Measurements from ENCODE around the gene CHRNA7.
A peak's percentile ranks its signal among the peaks of the same experiment; 100 is the strongest.
"Not testable (repeated sequence)": the region's sequence is repeated elsewhere in the genome, so short reads cannot be mapped to it uniquely, and the experiment has no call there.

CHRNA7 gene

DNA sequence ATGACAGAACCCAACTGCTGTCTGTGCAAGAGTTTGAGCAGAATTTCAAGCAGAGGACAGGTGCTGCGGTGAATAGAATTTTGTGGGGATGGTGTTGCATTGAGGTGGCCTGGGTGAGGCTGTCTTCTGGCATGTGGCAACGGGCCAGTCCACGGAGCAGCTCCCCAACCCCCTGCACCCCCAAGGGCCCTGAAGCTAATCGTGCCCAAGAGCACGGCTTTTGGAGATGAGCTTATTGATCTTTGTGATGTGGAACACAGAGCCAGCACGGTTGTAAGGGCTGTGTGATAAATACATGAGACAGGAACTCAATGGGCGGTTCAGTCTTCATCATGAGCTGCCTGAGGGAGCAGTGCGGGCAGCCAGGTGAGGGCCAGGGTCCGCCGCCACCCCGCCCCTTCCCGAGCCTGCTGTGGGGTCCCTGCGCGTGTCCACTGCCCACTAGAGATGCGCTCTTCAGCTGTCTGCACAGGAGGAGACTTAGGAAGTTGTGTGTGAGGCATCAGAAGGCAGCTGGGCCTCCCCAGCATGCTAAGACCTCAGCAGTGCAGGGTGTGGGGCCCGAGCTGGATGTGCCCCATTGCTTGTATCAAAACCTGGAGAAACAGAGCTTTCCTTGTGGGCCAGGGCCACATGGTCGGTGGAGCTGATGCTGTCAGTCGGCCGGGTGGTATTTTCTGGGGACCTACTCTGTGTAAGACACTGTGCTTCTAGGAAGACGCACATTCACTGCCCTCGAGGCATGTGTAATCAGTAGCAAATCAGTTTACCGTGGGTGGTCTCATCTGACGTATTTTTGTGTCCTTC, 90.5 kb downstream of the CHRNA7 start:
- no peak for ATAC-seq
- no peak for DNase-seq

DNA sequence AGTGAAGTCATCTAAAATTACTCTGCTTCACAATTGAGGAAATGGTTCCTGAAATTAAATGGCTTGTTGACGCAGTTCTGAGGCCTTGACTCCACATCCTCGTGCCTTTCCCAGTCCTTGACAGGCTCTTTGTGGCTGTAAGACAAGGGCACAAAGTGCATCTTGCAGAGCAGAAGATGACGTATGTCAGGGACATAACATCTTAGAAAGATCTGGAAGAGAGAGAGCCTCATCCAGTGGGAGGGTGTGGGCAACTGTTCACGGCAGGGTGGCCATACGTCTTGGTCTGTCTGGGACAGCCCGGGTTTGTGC, 91.0 kb downstream of the CHRNA7 start:
- no peak for DNase-seq
- no peak for ATAC-seq

DNA sequence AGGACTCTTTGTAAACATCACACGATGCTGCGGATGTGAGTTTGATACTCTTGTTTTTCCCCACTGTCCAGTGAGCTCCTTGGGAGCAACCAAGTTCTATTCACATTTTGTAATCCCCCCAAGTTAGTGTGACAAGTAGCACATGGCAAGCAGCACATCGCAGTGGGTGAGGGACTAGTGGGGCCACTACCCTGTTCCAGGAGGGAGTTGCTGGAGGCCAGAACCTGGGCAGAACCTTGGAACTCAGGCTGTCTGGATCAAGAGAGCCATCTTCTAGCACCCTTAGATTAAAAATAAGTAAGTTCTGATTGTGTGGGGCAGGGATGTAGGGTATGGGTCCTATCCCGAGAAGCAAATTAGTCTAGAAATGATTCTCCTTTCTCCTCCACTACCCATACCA, 91.7 kb downstream of the CHRNA7 start:
- no peak for ATAC-seq
- DNase-seq, result no peak

DNA sequence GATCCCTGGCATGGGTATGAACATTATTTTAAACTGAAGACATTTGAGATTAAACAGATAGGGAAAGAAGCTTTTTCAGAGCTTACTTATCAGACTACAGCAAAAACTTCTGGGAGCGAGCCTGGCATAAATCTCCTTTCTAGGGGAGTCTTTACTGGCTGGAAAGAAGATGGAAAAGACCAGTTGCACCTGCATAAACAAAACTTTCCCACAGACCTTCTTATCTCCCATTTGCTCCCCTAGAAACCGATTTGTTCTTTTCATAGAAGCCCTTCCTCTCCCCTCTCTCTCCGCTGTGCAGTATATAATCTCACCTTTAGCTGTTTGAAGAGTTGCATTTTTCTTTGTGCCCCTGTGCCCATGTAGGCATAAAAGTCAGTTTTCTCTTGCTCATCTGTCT, 93.2 kb downstream of the CHRNA7 start:
- ATAC-seq, result no peak
- no peak for DNase-seq

DNA sequence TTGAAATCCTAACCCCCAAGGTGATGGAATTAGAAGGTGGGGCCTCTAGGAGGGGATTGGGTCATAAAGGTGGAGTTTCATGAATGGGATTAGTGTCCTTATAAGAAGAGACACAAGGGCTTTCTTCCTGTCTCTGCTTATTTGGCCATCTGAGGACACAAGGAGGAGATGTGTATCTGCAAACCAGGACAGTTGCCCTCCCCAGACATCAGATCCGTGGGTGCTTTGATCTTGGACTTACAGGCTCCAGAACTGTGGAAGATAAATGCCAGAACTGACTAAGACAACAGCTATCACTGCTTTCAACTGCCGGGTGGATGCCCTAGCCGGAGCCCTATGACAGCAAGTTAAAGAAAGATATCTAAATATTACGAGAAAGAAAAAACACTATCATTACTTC, 94.4 kb downstream of the CHRNA7 start:
- no peak for ATAC-seq
- no peak for DNase-seq

DNA sequence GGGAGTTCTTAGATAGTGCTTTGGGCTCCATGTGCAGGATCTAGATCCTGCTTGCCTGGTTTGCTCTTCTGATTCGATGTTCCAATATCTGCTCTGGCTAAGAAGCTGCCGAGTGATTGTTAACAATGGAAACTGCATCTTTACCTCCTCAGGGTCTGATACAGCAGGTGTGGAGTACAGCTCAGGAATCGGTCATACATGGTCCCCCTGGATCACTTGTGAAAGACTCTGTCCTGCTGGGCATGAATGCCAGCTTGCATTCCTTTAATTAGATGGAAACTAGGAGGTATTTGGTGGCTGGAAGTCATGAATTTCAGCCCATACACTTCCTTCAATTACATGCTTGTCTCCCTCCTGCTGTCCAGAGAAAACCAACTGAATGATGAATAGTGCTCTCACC, 95.3 kb downstream of the CHRNA7 start:
- DNase-seq (no peak), ATAC-seq (no peak)

DNA sequence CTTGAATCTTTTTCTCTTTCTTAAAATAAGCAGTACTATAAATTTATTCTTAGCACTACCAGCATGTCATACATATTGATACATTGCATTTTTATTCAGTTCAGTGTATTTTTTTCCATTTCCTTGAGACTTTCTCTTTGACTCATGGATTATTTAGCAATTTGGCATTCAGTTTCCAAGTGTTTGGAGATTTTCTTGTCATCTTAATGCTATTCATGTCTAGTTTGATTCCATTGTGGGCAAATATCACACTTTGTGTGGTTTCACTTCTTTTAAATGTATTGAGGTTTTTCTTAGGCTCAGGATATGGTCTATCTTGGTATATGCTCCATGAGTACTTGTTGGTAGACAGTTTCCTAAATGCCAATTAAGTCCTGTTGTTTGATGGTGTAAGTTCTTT, 99.5 kb downstream of the CHRNA7 start:
- no peak for ATAC-seq
- no peak for DNase-seq

DNA sequence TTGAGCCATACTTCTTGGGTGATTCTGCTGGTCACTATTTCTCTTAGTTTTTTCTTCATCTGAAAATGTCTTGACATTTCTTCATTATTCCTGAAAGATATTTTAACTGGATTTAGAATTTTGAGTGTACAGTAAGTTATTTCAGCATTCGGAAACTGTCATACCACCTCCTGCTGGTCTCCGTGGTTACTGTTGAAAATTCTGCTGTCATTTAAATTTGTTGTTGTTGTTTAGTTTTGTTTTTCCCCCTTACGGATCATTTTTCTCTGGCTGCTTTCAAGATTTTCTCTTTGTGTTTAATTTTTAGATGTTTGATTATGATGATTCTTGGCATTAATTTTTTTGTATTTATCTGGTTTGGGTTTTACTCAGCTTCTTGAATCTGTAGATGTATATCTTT, 100.5 kb downstream of the CHRNA7 start:
- ATAC-seq, result no peak
- no peak for DNase-seq

DNA sequence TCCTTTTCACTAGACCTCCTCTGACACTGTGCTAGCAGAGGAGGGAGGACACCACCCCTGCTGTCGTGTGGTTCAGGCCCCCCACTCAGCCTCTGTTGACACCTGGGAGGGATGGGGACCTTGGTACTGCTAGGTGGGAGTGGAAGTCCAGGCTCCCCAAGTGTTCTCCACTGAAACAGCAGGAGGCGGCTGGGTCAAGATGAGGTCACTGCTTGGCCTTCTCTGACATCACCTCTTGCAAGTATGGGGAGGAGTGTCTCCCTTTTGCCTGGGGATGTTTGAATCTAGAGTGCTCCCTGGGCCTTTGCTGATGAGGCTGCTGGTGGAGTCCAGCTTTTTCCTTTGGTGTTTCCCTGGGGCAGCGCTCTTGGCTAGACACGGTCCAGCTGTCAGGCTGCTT, 101.5 kb downstream of the CHRNA7 start:
- DNase-seq (no peak), ATAC-seq (no peak)

DNA sequence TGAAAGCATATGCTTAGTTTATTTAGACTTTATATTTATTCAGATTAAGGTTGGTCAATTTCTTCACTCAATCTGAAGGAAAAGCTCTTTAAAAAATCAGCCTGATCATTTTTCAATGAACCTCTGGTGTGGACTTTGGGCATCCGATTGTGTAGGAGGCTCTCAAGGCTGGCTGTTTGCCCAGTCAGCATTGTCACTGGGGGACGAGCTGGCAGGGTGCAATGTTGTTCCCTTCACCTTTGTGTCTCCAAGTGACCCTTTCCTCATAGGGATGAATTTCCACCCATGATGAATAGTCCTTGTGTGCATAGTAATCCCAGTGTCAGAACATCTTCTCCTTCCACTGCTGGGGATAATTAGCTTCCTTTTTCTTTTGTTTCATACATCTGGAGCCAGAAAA, 102.5 kb downstream of the CHRNA7 start:
- no peak for DNase-seq
- ATAC-seq, result no peak

DNA sequence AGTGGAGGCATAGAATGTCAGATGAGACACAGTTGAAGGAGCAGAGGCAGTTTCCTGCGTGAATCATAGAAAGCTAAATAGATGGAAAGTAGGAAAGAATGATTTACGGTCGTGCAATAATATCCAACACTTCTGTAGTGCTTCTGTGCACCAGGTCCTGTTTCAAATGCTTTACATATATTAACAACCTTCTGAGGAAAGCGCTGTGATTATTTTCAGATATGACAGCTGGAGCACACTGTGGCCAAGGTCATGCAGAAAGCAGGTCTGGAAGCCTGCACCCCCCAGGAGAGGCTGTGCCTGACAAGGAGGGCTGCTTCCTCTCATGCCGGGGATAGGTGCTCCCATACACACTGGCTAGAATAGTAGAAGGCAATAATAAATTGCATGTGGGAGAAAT, 104.5 kb downstream of the CHRNA7 start:
- no peak for ATAC-seq
- no peak for DNase-seq

DNA sequence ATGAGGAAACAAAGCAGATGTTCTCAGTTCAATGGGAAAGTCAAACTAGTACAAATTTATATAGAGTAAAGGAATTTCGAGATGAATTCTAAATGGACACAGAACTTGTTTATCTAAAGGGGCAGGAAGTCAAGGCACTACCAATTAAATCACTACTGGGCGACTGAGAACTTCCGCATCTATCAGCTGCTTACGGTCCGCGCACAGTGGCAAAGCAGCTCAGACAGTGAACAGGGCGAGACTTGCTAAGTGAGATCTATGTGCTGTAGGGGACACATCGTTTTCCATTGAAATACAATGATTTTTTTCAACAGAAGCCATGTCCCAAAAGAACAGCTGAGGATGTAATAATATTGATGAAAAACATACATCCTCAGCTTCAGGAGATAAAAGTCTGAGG, 105.0 kb downstream of the CHRNA7 start:
- no peak for ATAC-seq
- no peak for DNase-seq

DNA sequence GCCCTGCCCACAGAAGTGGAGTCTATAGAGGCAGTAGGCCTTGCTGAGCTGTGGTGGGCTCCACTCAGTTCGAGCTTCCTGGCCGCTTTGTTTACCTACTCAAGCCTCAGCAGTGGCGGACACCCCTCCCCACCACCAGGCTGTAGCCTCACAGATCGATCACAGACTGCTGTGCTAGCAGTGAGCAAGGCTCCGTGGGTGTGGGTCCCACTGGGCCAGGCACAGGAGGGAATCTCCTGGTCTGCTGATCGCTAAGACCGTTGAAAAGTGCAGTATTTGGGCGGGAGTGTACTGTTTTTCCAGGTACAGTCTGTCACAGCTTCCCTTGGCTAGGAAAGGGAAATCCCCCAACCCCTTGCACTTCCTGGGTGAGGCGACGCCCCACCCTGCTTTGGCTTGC, 115.2 kb downstream of the CHRNA7 start:
- ATAC-seq, DNase-seq: not testable (repeated sequence)

DNA sequence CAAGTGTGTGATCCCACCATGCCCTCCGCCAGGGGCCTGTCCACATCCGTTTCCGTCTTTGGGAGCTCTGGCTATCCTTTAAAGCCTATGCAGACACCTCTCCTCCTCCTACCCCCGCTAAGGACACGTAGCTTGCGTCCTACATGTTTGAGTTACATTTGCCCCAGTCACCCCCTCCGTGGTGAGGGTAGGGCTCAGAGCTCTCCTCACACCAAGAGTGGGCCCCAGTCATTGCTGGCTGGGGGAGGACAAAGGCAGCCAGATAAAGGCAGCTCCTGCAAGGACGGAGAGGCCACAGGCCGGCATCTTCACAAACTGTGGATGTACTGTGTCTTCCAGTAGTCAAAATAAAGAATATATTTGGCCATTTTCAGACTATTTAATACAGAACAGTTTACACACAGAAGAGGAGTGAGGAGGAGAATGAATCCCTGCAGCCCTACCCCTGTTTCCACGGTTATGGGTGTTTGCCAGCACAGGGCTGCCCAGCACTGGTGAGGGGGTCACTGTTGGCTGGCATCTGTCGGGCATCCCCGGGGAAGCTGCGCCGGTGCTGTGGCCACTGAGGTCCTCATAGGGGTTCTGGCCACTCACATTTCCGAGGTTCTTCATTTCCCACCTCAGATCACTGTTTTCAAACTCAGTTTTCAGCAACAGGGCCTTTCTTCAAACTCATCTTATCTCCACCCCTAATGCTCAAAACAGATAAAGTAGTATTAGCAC, 118.7 kb downstream of the CHRNA7 start:
- DNase-seq (no peak), ATAC-seq (no peak)

DNA sequence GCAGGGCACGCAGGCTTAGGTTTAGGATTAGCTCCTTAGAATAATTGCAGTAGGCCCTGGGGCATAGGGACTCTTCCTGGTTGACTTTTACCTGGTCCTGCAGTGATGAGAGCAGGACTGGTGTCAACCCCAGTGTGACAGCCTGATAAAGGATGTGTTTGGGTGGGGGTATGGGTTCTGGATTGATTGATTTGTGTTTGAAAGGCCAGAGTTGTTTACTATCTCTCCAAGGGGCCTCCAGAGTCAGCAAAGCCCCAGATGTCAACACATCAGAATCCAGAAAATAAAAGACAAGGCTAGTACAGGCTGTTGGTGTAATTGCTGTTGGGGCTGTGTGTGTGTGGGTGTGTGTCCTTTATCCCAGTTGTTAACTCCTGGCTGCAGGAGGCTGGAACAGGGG, 122.3 kb downstream of the CHRNA7 start:
- no peak for DNase-seq
- ATAC-seq, result no peak

DNA sequence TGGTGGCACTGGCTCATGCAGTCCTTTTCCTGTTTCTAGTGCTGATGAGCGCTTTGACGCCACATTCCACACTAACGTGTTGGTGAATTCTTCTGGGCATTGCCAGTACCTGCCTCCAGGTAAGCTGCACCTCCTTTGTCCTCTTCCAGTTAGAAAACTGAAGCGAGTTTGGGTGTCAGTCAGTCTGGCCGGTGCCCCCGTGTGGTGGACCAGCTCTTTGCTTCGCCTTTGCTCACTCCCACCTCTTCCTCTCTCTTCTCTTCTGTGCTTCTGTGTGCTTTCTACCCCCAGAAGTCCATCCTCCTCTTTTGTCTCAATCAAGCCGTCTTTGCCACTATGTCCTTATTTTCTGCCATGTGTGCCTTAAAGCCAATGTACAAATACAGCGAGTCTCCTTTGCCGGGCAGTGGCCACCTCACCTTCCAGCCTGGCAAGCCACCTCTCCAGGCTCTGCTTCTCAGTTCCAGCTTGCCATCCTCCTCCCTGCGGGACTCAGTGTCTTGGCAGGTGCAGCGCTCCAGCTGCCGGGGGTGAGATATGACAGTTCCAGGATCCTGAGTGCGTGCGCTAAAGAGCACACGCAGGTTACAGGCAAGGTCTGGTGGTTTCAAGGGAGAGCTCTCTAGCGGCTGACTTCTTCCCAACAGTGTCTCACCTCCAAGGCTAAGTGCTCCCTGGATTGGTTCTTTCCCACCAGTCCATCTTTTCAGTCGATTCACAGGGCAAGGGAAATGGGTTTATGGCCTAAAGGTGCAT, 123.7 kb downstream of the CHRNA7 start:
- not testable (repeated sequence) for ATAC-seq, DNase-seq

DNA sequence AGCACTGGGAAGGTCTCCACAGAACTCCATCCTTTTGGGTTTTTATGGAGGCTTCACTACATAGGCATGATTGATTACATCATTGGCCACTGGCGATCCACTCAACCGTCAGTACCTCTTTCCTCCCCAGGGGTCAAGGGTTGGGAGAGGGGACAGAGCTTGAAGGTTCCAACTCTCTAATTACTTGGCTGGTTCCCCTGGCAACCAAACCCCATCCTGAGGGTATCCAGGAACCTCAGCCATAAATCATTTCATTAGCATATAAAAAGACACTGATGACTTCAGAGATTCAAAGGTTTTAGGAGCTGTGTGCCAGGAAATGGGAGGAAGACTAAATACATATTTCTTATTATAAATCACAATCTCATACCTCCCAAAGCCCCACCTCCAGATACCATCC, 131.8 kb downstream of the CHRNA7 start:
- not testable (repeated sequence) for DNase-seq, ATAC-seq

DNA sequence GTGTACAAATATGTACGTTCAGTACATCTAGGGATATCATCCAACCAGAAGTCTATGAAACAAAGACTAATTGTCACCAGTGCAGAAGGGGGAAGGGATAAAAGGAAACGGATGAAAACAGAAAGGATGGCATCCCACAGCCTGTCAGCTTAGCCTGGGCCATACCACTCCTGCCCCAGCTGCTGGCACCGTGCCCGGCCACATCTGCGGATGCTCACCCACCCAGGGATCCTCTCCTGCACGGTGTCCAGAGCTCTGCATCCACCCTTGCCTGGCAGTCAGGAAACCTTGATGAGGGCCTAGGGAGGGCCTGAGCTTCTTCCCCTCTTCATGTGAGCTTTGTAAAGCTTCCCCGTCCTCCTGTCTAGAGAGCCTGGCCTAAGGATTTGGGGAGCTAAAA, 133.8 kb downstream of the CHRNA7 start:
- ATAC-seq, DNase-seq: not testable (repeated sequence)

DNA sequence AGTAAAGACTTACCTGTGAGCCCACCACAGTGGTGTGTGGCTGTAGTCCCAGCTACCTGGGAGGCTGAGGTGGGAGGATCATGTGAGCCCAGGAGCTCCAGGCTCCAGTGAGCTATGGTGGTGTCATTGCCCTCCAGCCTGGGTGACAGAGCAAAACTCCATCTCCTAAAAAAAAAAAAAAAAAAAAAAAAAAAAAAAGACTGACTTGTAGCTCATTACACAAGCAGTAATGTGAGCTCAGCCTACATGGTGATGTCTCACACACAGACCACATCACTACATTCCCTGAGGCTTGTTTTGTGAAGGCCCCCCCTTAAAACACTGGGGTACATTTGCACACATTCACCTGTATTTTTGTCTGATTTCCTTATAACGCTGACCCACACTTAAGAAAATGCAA, 134.4 kb downstream of the CHRNA7 start:
- not testable (repeated sequence) for ATAC-seq, DNase-seq

DNA sequence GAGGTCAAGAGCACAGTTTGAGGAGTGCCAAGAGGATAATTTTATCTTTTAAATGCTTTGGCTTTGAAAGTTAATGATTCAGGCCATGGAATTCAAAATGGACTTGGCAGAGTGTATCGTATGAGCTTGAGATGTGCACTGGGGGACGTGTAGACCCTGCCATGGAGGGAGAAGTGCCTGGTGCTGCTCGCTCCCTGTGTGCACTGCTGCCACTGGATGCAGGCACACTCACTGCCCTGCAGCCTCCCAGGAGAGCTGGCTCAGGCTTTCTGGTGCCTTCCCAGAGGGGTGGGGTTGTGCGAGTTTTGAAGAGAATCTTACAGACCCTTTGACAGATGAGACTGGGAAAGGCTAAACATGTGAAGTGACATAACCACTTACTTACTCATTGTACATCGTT, 135.5 kb downstream of the CHRNA7 start:
- DNase-seq, ATAC-seq: not testable (repeated sequence)

DNA sequence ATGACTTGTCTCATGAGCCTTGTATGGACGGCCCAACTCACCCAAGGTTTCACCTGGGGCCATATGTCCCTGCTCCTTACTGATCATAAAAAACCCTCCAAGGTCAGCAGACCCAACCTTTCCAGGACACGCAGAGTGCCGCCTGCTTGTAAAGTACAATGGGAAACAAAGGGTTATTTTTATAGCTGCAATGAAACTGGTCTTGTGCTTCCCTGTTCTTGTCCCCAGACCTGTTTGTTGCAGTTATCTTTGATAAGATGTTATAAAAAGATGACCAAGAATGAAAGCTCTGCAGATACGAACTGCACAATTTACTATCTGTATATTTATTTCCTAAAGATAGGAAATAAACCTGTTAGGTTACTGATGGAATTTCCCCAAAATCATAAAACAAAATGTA, 136.0 kb downstream of the CHRNA7 start:
- ATAC-seq, DNase-seq: not testable (repeated sequence)

DNA sequence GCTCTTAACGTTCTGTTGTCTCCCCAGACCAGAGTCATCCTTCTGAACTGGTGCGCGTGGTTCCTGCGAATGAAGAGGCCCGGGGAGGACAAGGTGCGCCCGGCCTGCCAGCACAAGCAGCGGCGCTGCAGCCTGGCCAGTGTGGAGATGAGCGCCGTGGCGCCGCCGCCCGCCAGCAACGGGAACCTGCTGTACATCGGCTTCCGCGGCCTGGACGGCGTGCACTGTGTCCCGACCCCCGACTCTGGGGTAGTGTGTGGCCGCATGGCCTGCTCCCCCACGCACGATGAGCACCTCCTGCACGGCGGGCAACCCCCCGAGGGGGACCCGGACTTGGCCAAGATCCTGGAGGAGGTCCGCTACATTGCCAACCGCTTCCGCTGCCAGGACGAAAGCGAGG, 137.6 kb downstream of the CHRNA7 start:
- peak; percentile 19 for ATAC-seq
- not testable (repeated sequence) for DNase-seq

DNA sequence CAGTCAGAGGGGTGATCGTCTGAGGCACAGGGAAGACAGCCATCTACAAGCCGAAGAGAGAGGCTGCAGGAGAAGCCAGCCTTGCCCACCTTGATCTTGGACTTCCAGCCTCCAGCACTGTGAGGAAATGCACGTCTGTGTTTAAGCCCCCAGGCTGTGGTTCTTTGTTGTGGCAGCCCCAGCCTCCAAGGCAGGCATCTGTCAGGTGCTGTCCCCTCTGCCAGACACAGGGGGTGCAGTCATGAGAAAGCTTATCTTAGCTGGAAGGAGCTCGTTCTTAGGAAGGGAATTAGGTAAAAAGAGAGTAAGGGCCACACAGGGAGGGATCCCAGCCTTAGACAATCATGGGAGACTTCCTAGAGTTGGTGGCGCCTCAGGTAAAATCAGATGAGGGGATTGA, 150.3 kb downstream of the CHRNA7 start:
- not testable (repeated sequence) for ATAC-seq, DNase-seq

Measured in stimulated activated naive CD8-positive, alpha-beta T cell treated with anti-CD3 and anti-CD28 coated beads, Interleukin-15, Interleukin-2, amounts not matched to agents 100 U/mL and 50 U/mL, for 24 hours (primary cell).